Breast epithelium (tissue), 4 donors: ENCODE measurements around the gene CXorf65. TPM values are rescaled to one million over a fixed set of nuclear protein-coding genes. Genes with fewer than 3 reads are reported as not detected.
A peak's percentile ranks its signal among the peaks of the same experiment; 100 is the strongest.

Experiments used
- DNase-seq, 2 donors: peaks; one replicate each; pipeline ENCODE4 v3.0.0-alpha.2; 2019; ENCODE audit warnings: low spot score in 2 of 2
- H3K27ac ChIP-seq, 2 donors: fragments of 200-600 bp; sonication (generic) in 1 of 2; one replicate each; pipeline ENCODE4 v1.5.1; 2016 to 2019; ENCODE audit warnings: mild to moderate bottlenecking in 1 of 2
- H3K27me3 ChIP-seq, 2 donors: fragments of 200-600 bp; sonication (generic) in 1 of 2; one replicate each; pipeline versions ENCODE4 v1.5.1 to v1.6.0; 2017 to 2019; ENCODE audit warnings: control low read depth in 1 of 2, mild to moderate bottlenecking in 1 of 2
- H3K36me3 ChIP-seq: fragments of 200-600 bp; one replicate; pipeline ENCODE4 v1.5.1; 2019
- H3K4me1 ChIP-seq, 2 donors: fragments of 200-600 bp; sonication (generic); one replicate each; pipeline ENCODE4 v1.5.1; 2016 to 2019; ENCODE audit warnings: control low read depth in 1 of 2
- H3K4me3 ChIP-seq, 3 donors: fragments of 200-600 bp; sonication (generic); 1 replicate in 2 of 3; 2 replicates in 1 of 3; pipeline ENCODE4 v1.5.1; 2016 to 2019; ENCODE audit warnings: mild to moderate bottlenecking in 3 of 3, moderate library complexity in 2 of 3
- H3K9me3 ChIP-seq, 2 donors: fragments of 200-600 bp; sonication (generic) in 1 of 2; one replicate each; pipeline ENCODE4 v1.5.1; 2016 to 2019; ENCODE audit warnings: control low read depth in 1 of 2
- CTCF ChIP-seq, 3 donors: fragments of 450-650 bp; IDR thresholded peaks; one replicate each; pipeline ENCODE4 v1.5.1; 2016 to 2017; ENCODE audit warnings: antibody characterized with exemption in 3 of 3, mild to moderate bottlenecking in 3 of 3, moderate library complexity in 3 of 3
- POLR2A ChIP-seq: fragments of 450-650 bp; IDR thresholded peaks from one replicate; pipeline ENCODE4 v1.6.1; 2016; ENCODE audit warnings: antibody characterized with exemption, mild to moderate bottlenecking, moderate library complexity
- POLR2AphosphoS5 ChIP-seq, 3 donors: sonication (generic); formaldehyde crosslinking; IDR thresholded peaks; one replicate each; pipeline ENCODE4 v1.6.1; 2017; ENCODE audit warnings: antibody characterized with exemption in 3 of 3
- intact Hi-C: fragments of 100-400 bp; cut with DNase I; formaldehyde crosslinking; loops from one replicate; pipeline ENCODE4 v1.15.1; 2023; ENCODE audit warnings: low total_unique reads
- total RNA-seq, 3 donors: library from RNA; depleted of rRNA; stranded (reverse); fragments of >200 nt; gene quantifications; one replicate each; pipeline ENCODE4 v1.1.0, GENCODE V29; 2016

The CXorf65 gene
- total RNA-seq, 3 donors from 2014 or later, result not detected

GRCh38 chrX:71067712-71068043 lies 38.9 kb downstream of the CXorf65 start:
- no peak for TF ChIP-seq CTCF (IDR thresholded peaks at IDR 0.05)
- TF ChIP-seq POLR2A, result no peak
- TF ChIP-seq POLR2AphosphoS5 (IDR thresholded peaks at IDR 0.05), result no peak
- no peaks in the 10 kb centered on the region for H3K36me3 ChIP-seq

GRCh38 chrX:71067089-71067488 lies 39.5 kb downstream of the CXorf65 start:
- no peak for DNase-seq
- no peaks in the 10 kb centered on the region for H3K4me1 ChIP-seq
- peak overlapping the region; percentile 54 to 68 (median 61) for H3K4me3 ChIP-seq
- no peaks in the 10 kb centered on the region for H3K36me3 ChIP-seq
- TF ChIP-seq POLR2AphosphoS5 (IDR thresholded peaks at IDR 0.05) (no peak), POLR2A (no peak), CTCF (IDR thresholded peaks at IDR 0.05) (no peak)
- H3K27ac ChIP-seq, result peak overlapping the region; percentile 79 to 84
- intact Hi-C loops, result no loop called here
- H3K9me3 ChIP-seq, result no peaks in the 10 kb centered on the region
- peaks cover 0 to 21% of the 10 kb centered on the region in 2 donors for H3K27me3 ChIP-seq

More at GRCh38 chrX:71067712-71068043, 38.9 kb downstream of the CXorf65 start:
- DNase-seq, result no peak
- Histone ChIP-seq H3K9me3 (no peaks in the 10 kb centered on the region), H3K4me3 (peak overlapping the region; percentile 54 to 68 (median 61)), H3K4me1 (no peaks in the 10 kb centered on the region), H3K27me3 (peaks cover 0 to 21% of the 10 kb centered on the region in 2 donors), H3K27ac (peak overlapping the region; percentile 79 to 84)
- intact Hi-C loops, result no loop called here

- intact Hi-C loops, result no loop called here
- H3K27ac ChIP-seq, result no peak overlapping the region
Observed at GRCh38 chrX:71060127-71060526, 46.4 kb downstream of the CXorf65 start.

GRCh38 chrX:71057848-71058530 lies 48.6 kb downstream of the CXorf65 start:
- no peak overlapping the region for H3K4me3 ChIP-seq
- no peak for TF ChIP-seq POLR2A
- TF ChIP-seq POLR2AphosphoS5 (IDR thresholded peaks at IDR 0.05), result no peak
- TF ChIP-seq CTCF (IDR thresholded peaks at IDR 0.05), result no peak

More at GRCh38 chrX:71060127-71060526, 46.4 kb downstream of the CXorf65 start:
- Histone ChIP-seq H3K27me3 (peaks cover 0 to 16% of the 10 kb centered on the region in 2 donors), H3K4me3 (no peak overlapping the region), H3K36me3 (no peaks in the 10 kb centered on the region), H3K9me3 (no peaks in the 10 kb centered on the region), H3K4me1 (no peaks in the 10 kb centered on the region)
- TF ChIP-seq CTCF (IDR thresholded peaks at IDR 0.05) (no peak), POLR2AphosphoS5 (IDR thresholded peaks at IDR 0.05) (no peak)
- no peak for DNase-seq

GRCh38 chrX:71056867-71057266 lies 49.7 kb downstream of the CXorf65 start:
- Histone ChIP-seq H3K36me3 (no peaks in the 10 kb centered on the region), H3K27ac (no peak overlapping the region), H3K4me3 (no peak overlapping the region), H3K9me3 (no peaks in the 10 kb centered on the region), H3K4me1 (no peaks in the 10 kb centered on the region), H3K27me3 (peaks cover 0 to 2% of the 10 kb centered on the region in 2 donors)
- intact Hi-C loops, result no loop called here
- DNase-seq, result no peak
- TF ChIP-seq POLR2A (no peak), POLR2AphosphoS5 (IDR thresholded peaks at IDR 0.05) (no peak), CTCF (IDR thresholded peaks at IDR 0.05) (no peak)

More at GRCh38 chrX:71057848-71058530, 48.6 kb downstream of the CXorf65 start:
- no peak for DNase-seq
- Histone ChIP-seq H3K27ac (no peak overlapping the region), H3K4me1 (no peaks in the 10 kb centered on the region), H3K27me3 (peaks cover 0 to 3% of the 10 kb centered on the region in 2 donors), H3K9me3 (no peaks in the 10 kb centered on the region), H3K36me3 (no peaks in the 10 kb centered on the region)
- intact Hi-C loops, result no loop called here
